Left ventricle myocardium inferior (tissue), 1 donor: ENCODE results near the gene RAB17. TPM values are rescaled to one million over a fixed set of nuclear protein-coding genes. Genes with fewer than 3 reads are reported as not detected.

Source experiments
- DNase-seq: peaks from one replicate; pipeline ENCODE4 v3.0.0-alpha.2; 2020
- H3K27ac ChIP-seq: fragments of 200-600 bp; replicated peaks from 2 replicates; pipeline ENCODE4 v1.8.0; 2021
- H3K27me3 ChIP-seq: fragments of 200-600 bp; 2 replicates; pipeline ENCODE4 v1.8.0; 2021; ENCODE audit warnings: low read depth
- H3K36me3 ChIP-seq: fragments of 200-600 bp; 2 replicates; pipeline ENCODE4 v1.8.0; 2021
- H3K4me1 ChIP-seq: fragments of 200-600 bp; 2 replicates; pipeline ENCODE4 v1.8.0; 2021
- H3K4me3 ChIP-seq: fragments of 200-600 bp; 2 replicates; pipeline ENCODE4 v1.8.0; 2021; ENCODE audit warnings: mild to moderate bottlenecking, moderate library complexity
- H3K9me3 ChIP-seq: fragments of 200-600 bp; replicated peaks from 2 replicates; pipeline ENCODE4 v1.8.0; 2021
- CTCF ChIP-seq: fragments of 200-600 bp; IDR thresholded peaks from 2 replicates; pipeline ENCODE4 v1.8.0; 2021; ENCODE audit warnings: antibody characterized with exemption, mild to moderate bottlenecking, borderline replicate concordance
- intact Hi-C: fragments of 100-400 bp; cut with micrococcal nuclease; formaldehyde crosslinking; loops from one replicate; pipeline ENCODE4 v1.11.0; 2022
- total RNA-seq: library from RNA; stranded (reverse); fragmentation: NEBNext Ultra II Directional; extraction: Animal tissue kit (Norgen Biotek cat#: 25700); gene quantifications from one replicate; pipeline ENCODE4 v1.2.1, GENCODE V29; 2021
- donor health status: DM: no; HTN: yes; CAD: no; lungs with severe emphysema.

Gene RAB17
- total RNA-seq, 1 donor from 2014 or later, result 4.5 TPM

- Histone ChIP-seq H3K27ac (no peak overlapping the region), H3K9me3 (no peaks in the 10 kb centered on the region), H3K27me3 (no peaks in the 10 kb centered on the region), H3K4me3 (no peak overlapping the region), H3K36me3 (peaks cover 23% of the 10 kb centered on the region), H3K4me1 (peaks cover 26% of the 10 kb centered on the region)
- DNase-seq, result no peak
- no peak for TF ChIP-seq CTCF
- intact Hi-C loops, result no loop called here
These were observed 53.9 kb downstream of the RAB17 start for GRCh38 chr2:237536617-237537016.

DNA sequence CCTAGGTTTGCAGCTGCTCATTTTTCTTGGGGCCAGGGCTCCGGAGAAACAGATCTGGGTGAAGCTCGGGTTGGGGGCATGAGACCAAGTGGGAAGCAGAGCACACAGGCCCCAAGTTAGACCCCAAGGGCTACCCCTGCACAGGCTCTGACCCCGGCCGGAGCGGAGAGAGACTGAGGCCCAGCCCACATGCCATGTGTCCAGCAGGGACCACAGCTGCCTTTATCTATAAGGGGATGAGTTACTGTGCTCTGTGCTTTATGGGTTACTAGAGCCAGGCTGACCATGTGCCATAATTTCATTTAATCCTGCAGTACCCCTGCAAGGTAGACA lies 54.5 kb downstream of the RAB17 start:
- intact Hi-C loops, result no loop called here
- peaks cover 20% of the 10 kb centered on the region for H3K4me1 ChIP-seq
- no peak overlapping the region for H3K4me3 ChIP-seq
- no peaks in the 10 kb centered on the region for H3K27me3 ChIP-seq
- H3K9me3 ChIP-seq, result no peaks in the 10 kb centered on the region
- TF ChIP-seq CTCF, result no peak
- H3K36me3 ChIP-seq, result peaks cover 23% of the 10 kb centered on the region
- H3K27ac ChIP-seq, result no peak overlapping the region
- DNase-seq, result no peak

DNA sequence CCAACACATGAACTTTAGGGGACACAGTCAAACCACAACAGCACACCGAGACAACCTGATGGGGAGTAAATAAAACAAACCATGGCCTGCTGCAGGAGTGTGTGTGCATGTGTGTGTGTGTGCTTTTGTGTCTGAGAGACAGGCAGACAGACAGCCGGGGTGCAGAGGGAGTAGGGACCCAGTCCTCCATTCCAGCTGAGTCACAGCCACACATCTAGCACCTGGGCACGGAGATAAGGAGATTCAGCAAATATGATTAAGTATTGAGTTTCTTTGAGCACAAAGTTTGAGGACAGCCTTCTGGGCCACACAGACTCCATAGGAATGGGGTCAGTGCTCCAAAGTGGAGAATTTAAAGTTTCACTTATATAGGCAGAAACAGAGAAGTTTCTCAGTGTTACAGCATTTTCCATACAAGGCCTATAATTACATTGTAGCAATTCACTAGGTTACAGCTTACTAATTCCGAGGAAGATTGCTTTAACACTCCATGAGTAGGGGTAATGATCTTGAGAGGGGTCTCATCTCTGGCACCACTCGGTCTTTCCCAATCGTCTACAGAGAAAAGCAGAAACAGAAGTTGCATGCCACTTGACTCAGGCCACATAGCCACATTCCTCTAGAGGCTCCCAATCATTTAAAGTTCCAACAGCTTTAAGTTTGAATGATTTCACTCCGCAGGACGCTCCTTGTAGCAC lies 55.0 kb downstream of the RAB17 start:
- Histone ChIP-seq H3K4me3 (no peak overlapping the region), H3K9me3 (no peaks in the 10 kb centered on the region), H3K27me3 (no peaks in the 10 kb centered on the region), H3K27ac (no peak overlapping the region), H3K4me1 (peaks cover 15% of the 10 kb centered on the region), H3K36me3 (peaks cover 25% of the 10 kb centered on the region)
- DNase-seq, result no peak
- no peak for TF ChIP-seq CTCF
- intact Hi-C loops, result no loop called here

GRCh38 chr2:237534380-237534779 lies 56.2 kb downstream of the RAB17 start:
- no peaks in the 10 kb centered on the region for H3K9me3 ChIP-seq
- intact Hi-C loops, result no loop called here
- H3K4me3 ChIP-seq, result no peak overlapping the region
- no peaks in the 10 kb centered on the region for H3K27me3 ChIP-seq
- H3K27ac ChIP-seq, result no peak overlapping the region
- TF ChIP-seq CTCF, result no peak
- H3K4me1 ChIP-seq, result peaks cover 4% of the 10 kb centered on the region
- DNase-seq, result no peak
- peaks cover 34% of the 10 kb centered on the region for H3K36me3 ChIP-seq

- TF ChIP-seq CTCF, result no peak
- Histone ChIP-seq H3K4me3 (no peak overlapping the region), H3K36me3 (peaks cover 40% of the 10 kb centered on the region), H3K27ac (no peak overlapping the region), H3K27me3 (no peaks in the 10 kb centered on the region), H3K9me3 (no peaks in the 10 kb centered on the region), H3K4me1 (no peaks in the 10 kb centered on the region)
- no peak for DNase-seq
- intact Hi-C loops, result no loop called here
These were observed 56.8 kb downstream of the RAB17 start for GRCh38 chr2:237533668-237534161.
